HepG2 (cell line): ENCODE data around the gene RAN. TPM values are rescaled to one million over a fixed set of nuclear protein-coding genes. Genes with fewer than 3 reads are reported as not detected.

Experiments used
- BCL3 ChIP-seq: sonication (generic); formaldehyde crosslinking; IDR thresholded peaks from 2 replicates; pipeline ENCODE4 v1.5.1; 2020; ENCODE audit warnings: mild to moderate bottlenecking, missing genetic modification reagents, moderate library complexity
- CEBPZ ChIP-seq: IDR thresholded peaks from 2 replicates; pipeline ENCODE4 v1.6.1; 2012; ENCODE audit warnings: low read length, improper control_type of control experiment
- FOXO1 ChIP-seq: sonication (generic); formaldehyde crosslinking; IDR thresholded peaks from 2 replicates; pipeline ENCODE4 v1.4.0; 2020; ENCODE audit warnings: missing genetic modification reagents
- HDAC2 ChIP-seq: sonication (generic); formaldehyde crosslinking; IDR thresholded peaks from 2 replicates; pipeline ENCODE4 v1.4.0; 2020; ENCODE audit warnings: missing genetic modification reagents
- HMGA1 ChIP-seq: sonication (generic); formaldehyde crosslinking; conservative IDR thresholded peaks from 2 replicates; pipeline ENCODE4 v1.4.0; 2020; ENCODE audit warnings: missing genetic modification reagents
- PAX8 ChIP-seq: sonication (generic); formaldehyde crosslinking; IDR thresholded peaks from 2 replicates; pipeline ENCODE4 v1.8.0; 2022; ENCODE audit warnings: mild to moderate bottlenecking, missing genetic modification reagents, borderline replicate concordance
- POGZ ChIP-seq: sonication (generic); formaldehyde crosslinking; IDR thresholded peaks from 2 replicates; pipeline ENCODE4 v1.4.0; 2020; ENCODE audit warnings: mild to moderate bottlenecking, missing genetic modification reagents
- PRDM15 ChIP-seq: sonication (generic); formaldehyde crosslinking; IDR thresholded peaks from 2 replicates; pipeline ENCODE4 v1.4.0; 2020; ENCODE audit warnings: missing genetic modification reagents
- SP1 ChIP-seq, 2 experiments: fragments of 450-650 bp in 1 of 2; sonication (generic) in 1 of 2; formaldehyde crosslinking in 1 of 2; IDR thresholded peaks; 2 replicates each; pipeline versions ENCODE4 v1.4.0 to v1.6.1; 2016 to 2020; ENCODE audit warnings: missing genetic modification reagents in 1 of 2
- STAG1 ChIP-seq: sonication (generic); formaldehyde crosslinking; IDR thresholded peaks from 2 replicates; pipeline ENCODE4 v1.4.0; 2020; ENCODE audit warnings: missing genetic modification reagents
- THAP9 ChIP-seq: sonication (generic); formaldehyde crosslinking; IDR thresholded peaks from 2 replicates; pipeline ENCODE4; 2020; ENCODE audit warnings: missing genetic modification reagents, mild to moderate bottlenecking, borderline replicate concordance
- ZBTB46 ChIP-seq: sonication (generic); formaldehyde crosslinking; IDR thresholded peaks from 2 replicates; pipeline ENCODE4 v1.4.0; 2020; ENCODE audit warnings: mild to moderate bottlenecking, missing genetic modification reagents, borderline replicate concordance
- ZGPAT ChIP-seq: IDR thresholded peaks from 2 replicates; pipeline ENCODE4 v1.6.1; 2016; ENCODE audit warnings: mild to moderate bottlenecking
- ZMYM4 ChIP-seq: sonication (generic); formaldehyde crosslinking; IDR thresholded peaks from 2 replicates; pipeline ENCODE4 v1.8.1; 2023; ENCODE audit warnings: mild to moderate bottlenecking, missing genetic modification reagents
- ZZZ3 ChIP-seq: sonication (generic); formaldehyde crosslinking; IDR thresholded peaks from 2 replicates; pipeline ENCODE4 v1.4.0; 2020; ENCODE audit warnings: missing genetic modification reagents, mild to moderate bottlenecking, borderline replicate concordance
- polyA plus RNA-seq, 8 experiments: library from polyadenylated mRNA; depleted of rRNA in 3 of 8; stranded (reverse) in 7 of 8; unstranded in 1 of 8; fragments of >200 nt; fragmentation: Illumina TruSeq in 4 of 8; extraction: Trizol in 4 of 8; gene quantifications; 2 replicates each; pipeline versions ENCODE4 v1.2.1 to v1.2.3, GENCODE V29; 2011 to 2016; ENCODE audit warnings: low read depth in 4 of 8, missing spikeins in 1 of 8, mixed read lengths in 1 of 8; ENCODE audit not compliant: insufficient read depth in 1 of 8
- total RNA-seq, 5 experiments: library from RNA; depleted of rRNA; stranded (reverse); fragments of >200 nt; fragmentation: Illumina TruSeq; extraction: Trizol; gene quantifications; 2 replicates each; pipeline ENCODE4 v1.2.3, GENCODE V29; 2016; ENCODE audit warnings: low read depth in 1 of 5

Gene RAN
- total and polyA plus RNA-seq, 2 of the 13 experiments (the other 11 are each of a cell fraction or from before 2014, with no cell fraction given) = 1,335 to 1,630 TPM

DNA sequence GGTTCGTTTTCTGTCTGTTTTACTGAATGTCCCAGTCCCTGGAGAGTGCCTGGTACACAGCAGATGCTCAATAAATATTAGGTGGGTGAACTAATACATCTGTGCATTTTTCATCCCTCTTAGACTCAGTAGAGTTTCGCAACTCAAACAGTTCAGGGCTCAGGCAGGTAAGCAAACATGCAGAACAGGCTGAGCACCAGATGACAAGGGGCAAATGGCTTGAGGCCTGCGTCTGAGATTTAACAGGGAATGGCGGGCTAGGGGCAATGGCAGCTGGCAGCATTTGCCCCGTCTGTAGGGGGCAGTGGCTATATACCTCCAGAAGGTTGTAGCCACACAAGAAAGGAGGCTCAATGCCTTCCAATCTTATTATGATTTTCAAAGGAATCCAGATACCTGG, 8.6 kb upstream of the RAN start (continued):
- TF ChIP-seq FOXO1 (CRISPR knock-in tag) (no peak), ZGPAT (CRISPR knock-in tag) (peak; percentile 37; the same call in 1 of the 2 replicates), BCL3 (CRISPR knock-in tag) (no peak), ZMYM4 (CRISPR knock-in tag) (peak; percentile 30; the same call in 1 of the 2 replicates), PRDM15 (CRISPR knock-in tag) (no peak), SP1 (IDR thresholded peaks at IDR 0.05) (no peak), SP1 (CRISPR knock-in tag; IDR thresholded peaks at IDR 0.05) (no peak), ZBTB46 (CRISPR knock-in tag) (no peak), POGZ (CRISPR knock-in tag) (no peak; the same call in 1 of the 2 replicates), PAX8 (no peak), CEBPZ (no peak), ZZZ3 (no peak), HDAC2 (CRISPR knock-in tag) (peak; percentile 75; the same call in 1 of the 2 replicates), THAP9 (no peak), STAG1 (no peak), HMGA1 (no peak)
